NCI-H1092 treated with DMSO at 0.1 percent for 48 hours (cell line): ENCODE data around the gene RAE1.
"Not testable (repeated sequence)": the region's sequence is repeated elsewhere in the genome, so short reads cannot be mapped to it uniquely, and the experiment has no call there.

Experiments used
- DNase-seq: peaks from one replicate; lab custom pipeline; 2025; lab: John Stamatoyannopoulos, UW

Gene RAE1

DNA sequence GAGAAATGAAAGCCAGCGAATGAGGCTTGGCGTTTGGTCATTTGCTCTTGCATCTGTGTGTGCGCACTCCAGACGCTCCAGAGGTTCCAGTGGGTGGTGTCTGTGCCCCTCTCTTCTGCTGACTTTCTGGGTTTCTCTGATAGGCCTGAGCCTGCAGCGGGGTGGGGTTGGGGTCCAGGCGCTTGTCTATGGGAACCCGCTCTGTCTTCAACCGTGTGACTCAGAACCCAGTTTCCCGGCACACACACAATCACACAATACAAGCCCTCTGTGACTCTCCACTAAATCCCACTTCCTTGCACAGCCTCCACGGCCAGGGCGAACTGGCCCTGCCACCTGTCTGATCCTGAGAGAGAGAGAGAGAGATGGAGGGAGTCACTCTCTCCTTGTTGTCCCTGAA is 64.7 kb downstream of the RAE1 start:
- no peak for DNase-seq

GRCh38 chr20:57416296-57417022 is 65.4 kb downstream of the RAE1 start:
- DNase-seq: no peak

DNA sequence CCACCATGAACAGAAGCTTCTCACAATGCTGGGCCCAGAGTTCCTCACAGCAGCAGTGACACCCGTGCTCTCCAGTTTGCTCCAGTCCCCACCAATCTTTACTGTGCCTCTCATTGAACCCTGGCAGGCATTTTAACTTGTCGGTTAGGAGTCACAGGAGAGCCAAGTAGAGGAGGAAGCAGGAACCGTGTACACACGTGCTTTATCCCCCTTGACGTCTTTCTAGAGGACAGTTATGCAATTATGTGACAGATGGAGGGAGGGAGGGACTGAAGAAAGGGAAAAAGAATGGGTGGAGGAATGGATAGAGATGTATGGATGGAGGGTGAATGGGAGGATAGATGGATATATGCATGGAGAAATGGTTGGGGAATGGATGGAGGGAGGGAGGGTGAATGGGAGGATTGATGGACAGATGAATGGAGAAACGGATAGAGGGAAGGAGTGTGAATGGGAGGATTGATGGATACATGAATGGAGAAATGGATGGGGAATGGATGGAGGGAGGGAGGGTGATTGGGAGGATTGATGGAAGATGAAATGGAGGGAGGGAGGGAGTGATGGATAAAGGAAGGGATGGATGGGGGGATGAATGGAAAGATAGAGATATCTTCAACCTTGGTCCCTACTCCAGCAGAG is 66.1 kb downstream of the RAE1 start:
- no peak for DNase-seq

DNA sequence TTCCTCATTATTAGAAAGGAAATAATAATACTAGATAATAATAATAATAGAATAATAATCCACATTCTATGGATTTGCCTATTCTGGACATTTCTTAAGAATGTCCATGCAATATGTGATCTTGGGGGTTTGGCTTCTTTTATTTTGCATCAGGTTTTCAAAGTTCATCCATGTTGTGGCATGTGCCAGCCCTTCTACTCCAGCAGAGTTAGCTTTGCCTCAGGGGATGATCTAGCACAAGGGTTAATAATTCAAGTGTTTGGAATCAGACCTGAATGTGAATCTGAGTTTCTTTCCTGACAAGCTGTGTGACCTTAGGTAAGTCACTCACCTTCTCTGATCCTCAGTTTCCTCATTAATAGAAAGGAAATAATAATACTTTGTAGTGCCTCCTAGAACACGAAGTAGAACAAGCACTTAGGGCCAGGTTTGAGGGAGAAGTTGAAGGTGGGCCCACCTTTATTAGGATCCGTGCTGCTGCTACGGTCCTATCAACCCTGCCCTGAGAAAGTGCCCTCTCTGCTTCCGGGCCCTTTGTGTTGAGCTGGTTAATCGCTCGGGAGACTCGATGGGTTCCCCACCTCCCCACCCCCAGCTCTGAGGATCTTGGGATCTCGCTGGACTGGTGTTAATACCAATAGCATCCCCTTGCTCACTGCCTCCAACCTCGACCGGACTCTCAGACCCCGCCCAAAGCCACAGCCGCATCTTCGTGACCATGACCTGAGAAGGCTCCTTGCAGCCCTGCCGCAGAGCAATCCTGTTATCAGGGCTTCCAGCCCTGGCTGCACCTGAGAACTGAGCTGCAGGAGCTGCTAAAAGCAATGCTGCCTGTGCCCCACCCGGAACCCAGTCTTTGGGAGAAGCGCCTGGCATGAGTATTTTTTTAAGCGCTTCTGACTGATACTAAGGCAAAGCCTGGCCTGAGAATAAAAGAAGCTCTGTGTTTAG is 67.0 kb downstream of the RAE1 start:
- no peak for DNase-seq

DNA sequence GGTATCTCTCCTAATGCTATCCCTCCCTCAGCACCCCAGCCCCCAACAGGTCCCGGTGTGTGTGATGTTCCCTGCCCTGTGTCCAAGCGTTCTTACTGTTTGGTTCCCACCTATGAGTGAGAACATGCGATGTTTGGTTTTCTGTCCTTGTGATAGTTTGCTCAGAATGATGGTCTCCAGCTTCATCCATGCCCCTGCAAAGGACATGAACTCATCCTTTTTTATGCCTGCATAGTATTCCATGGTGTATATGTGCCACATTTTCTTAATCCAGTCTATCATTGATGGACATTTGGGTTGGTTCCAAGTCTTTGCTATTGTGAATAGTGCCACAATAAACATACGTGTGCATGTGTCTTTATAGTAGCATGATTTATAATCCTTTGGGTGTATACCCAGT is 68.4 kb downstream of the RAE1 start:
- not testable (repeated sequence) for DNase-seq

- no peak for DNase-seq
These were observed 69.7 kb downstream of the RAE1 start for GRCh38 chr20:57420571-57421252.

DNA sequence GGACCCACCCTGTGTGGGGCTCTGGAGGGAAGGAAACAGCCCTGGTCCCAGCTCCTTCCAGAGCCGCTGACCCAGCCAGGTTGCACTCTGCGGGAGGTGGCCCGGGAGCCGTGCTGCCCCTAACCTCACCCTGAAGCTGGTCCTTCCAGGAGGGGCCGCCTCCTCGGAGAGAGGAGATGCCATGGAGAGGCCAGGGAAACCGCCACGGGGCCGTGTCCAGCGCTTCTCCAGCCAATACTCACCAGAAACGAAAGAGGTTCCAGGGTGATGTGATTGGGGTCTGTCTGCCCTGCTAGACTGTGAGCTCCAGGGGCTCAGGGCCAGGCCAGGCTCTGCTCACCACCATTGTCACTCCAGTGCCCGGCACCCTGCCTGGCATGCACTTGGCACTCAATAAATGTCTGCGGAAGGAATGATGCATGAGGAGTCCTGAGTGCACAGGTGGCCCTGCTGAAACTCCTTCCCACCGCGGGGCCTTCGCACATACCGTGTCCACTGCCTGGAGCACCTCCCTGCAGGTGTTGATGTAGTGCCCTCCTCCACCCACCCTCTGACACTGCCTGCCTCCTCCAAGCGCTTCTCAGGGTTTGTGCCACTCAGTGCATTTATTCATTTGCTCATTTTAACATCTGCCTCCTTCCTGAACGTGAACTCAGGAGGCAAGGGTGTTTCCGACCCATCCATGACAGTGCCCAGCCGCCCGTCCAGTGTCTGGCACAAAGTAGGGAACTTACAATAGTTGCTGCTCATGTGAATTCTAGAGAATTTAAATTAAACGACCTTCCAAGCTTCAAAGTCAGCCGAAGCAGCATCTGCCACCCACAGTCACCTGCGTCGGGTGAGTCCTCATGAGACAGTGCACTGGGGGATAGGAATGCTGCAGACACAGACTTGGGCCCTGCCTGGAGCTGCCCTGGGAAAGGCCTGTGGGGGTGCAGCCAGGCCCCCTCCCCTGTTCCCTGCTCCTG is 70.5 kb downstream of the RAE1 start:
- DNase-seq: no peak

GRCh38 chr20:57422254-57422653 is 71.2 kb downstream of the RAE1 start:
- no peak for DNase-seq

GRCh38 chr20:57425150-57426013 is 74.3 kb downstream of the RAE1 start:
- DNase-seq: no peak

GRCh38 chr20:57426271-57426689 is 75.2 kb downstream of the RAE1 start:
- DNase-seq: no peak

- no peak for DNase-seq
These were observed 75.8 kb downstream of the RAE1 start for GRCh38 chr20:57426831-57427230.

DNA sequence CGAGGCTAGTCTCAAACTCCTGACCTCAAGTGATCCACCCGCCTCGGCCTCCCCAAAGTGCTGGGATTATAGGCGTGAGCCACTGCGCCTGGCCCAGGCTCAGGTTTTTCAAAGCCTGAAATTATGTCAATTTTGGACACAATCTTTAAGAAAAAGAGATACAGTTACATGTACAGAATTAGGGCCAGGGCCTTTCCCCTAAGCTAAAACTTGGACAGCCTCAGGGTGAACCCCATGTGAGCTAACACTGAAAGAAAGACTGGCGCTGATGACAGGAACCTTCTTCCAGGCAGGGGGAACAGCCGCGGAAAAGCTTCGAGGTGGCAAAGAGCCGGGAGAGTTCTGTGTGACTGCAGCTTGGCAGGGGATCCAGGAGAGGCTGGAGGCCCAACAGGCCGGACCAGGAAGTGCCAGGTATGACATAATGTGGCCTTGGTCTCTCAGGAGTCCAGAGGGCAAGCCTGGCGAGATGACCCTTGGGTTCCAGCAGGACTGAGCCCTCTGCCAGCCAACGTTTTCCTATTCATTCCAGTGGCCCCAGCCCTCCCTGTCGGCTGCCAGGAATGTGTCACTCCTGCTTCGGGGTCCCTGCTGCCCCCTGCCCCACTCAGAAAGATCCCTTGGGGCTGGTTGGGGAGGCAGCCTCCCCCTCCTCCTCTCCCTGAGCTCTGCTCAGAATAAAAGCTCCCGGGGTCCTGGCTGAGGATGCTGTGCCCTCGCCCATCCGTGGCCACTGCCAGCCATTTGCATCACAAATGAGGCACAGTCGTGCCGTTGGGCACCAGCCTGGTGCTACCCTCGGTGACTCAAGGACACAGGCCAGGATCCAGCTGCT is 77.5 kb downstream of the RAE1 start:
- DNase-seq: no peak
